ENCODE results near the gene SNRPD1.

- TF ChIP-seq NFE2L1 (tag; IDR thresholded peaks at IDR 0.05; ENCODE audit: borderline replicate concordance, low read depth) (no peak), CTCF (IDR thresholded peaks at IDR 0.05 in 2 of 3, conservative IDR thresholded peaks at IDR 0.05 in 1 of 3; ENCODE audit: insufficient read depth in 2 of 3, low read depth in 1 of 3, low read length in 3 of 3) (no peak), MAFK (IDR thresholded peaks at IDR 0.05; ENCODE audit: low read length) (no peak), HSF4 (CRISPR knock-in tag; IDR thresholded peaks at IDR 0.05; ENCODE audit: borderline replicate concordance) (no peak), ETV5 (CRISPR knock-in tag; IDR thresholded peaks at IDR 0.05; ENCODE audit: low read depth) (no peak), TSHZ1 (CRISPR knock-in tag; IDR thresholded peaks at IDR 0.05) (no peak), ATF2 (CRISPR knock-in tag; IDR thresholded peaks at IDR 0.05) (no peak), EGR1 (conservative IDR thresholded peaks at IDR 0.05) (no peak)
These were observed 66.7 kb downstream of the SNRPD1 start for GRCh38 chr18:21678859-21679258.

All from K562 (cell line).